DLD1 (cell line): Measurements from ENCODE around the gene FOXA3.
"Not testable (repeated sequence)": the region's sequence is repeated elsewhere in the genome, so short reads cannot be mapped to it uniquely, and the experiment has no call there.

Source experiments
- in situ Hi-C: cut with HindIII; loops from 2 replicates; pipeline ENCODE4 v1.10.0; 2017; ENCODE audit warnings: low sequenced_read_pairs

The FOXA3 gene

GRCh38 chr19:45827459-45828093 is 36.5 kb upstream of the FOXA3 start:
- in situ Hi-C loops = no loop called here

- in situ Hi-C loops = no loop called here
Measured at GRCh38 chr19:45828523-45828922, 35.6 kb upstream of the FOXA3 start.

GRCh38 chr19:45828945-45829344 is 35.2 kb upstream of the FOXA3 start:
- in situ Hi-C loops = no loop called here

- in situ Hi-C loops = no loop called here
Measured at GRCh38 chr19:45834970-45835369, 29.2 kb upstream of the FOXA3 start.

- in situ Hi-C loops = no loop called here
Measured at GRCh38 chr19:45842198-45842597, 21.9 kb upstream of the FOXA3 start.

GRCh38 chr19:45847663-45848062 is 16.5 kb upstream of the FOXA3 start:
- in situ Hi-C loops = no loop called here

- in situ Hi-C loops = no loop called here
Measured at GRCh38 chr19:45848922-45849321, 15.2 kb upstream of the FOXA3 start.

- in situ Hi-C loops = no loop called here
Measured at GRCh38 chr19:45852145-45852750, 11.9 kb upstream of the FOXA3 start.

GRCh38 chr19:45852983-45853382 is 11.1 kb upstream of the FOXA3 start:
- in situ Hi-C loops = no loop called here

GRCh38 chr19:45854167-45854778 is 9.9 kb upstream of the FOXA3 start:
- in situ Hi-C loops = no loop called here

- in situ Hi-C loops = no loop called here
Measured at GRCh38 chr19:45860359-45861259, 3.5 kb upstream of the FOXA3 start.

- in situ Hi-C loops = no loop called here
Measured at GRCh38 chr19:45862271-45862563, 1.9 kb upstream of the FOXA3 start.

- in situ Hi-C loops = no loop called here
Measured at GRCh38 chr19:45862564-45863334, 1.4 kb upstream of the FOXA3 start, which contains the start of gene SYMPK. SYMPK (minus strand) TSS chr19:45863147; CDS start chr19:45854495, 8,652 bp downstream.

- in situ Hi-C loops = no loop called here
Measured at GRCh38 chr19:45863335-45863839, 739 bp upstream of the FOXA3 start.

- in situ Hi-C loops = no loop called here
Measured at GRCh38 chr19:45864629-45865082, 530 bp downstream of the FOXA3 start.

- in situ Hi-C loops = no loop called here
Measured at GRCh38 chr19:45865269-45865948, 1.3 kb downstream of the FOXA3 start.

GRCh38 chr19:45866400-45867176 is 2.5 kb downstream of the FOXA3 start:
- in situ Hi-C loops = no loop called here

GRCh38 chr19:45867241-45867640 is 3.1 kb downstream of the FOXA3 start:
- in situ Hi-C loops = not testable (repeated sequence)

GRCh38 chr19:45870798-45871197 is 6.7 kb downstream of the FOXA3 start:
- in situ Hi-C loops = no loop called here
